GM19372 (cell line): Measurements from ENCODE around the gene NSFL1C.

ENCODE experiments used
- ATAC-seq: cut with Tn5 transposase; IDR thresholded peaks from one replicate; pipeline ENCODE4 v1.9.1; 2021; ENCODE audit warnings: mild to moderate bottlenecking, low read depth, moderate library complexity; ENCODE audit not compliant: unreplicated experiment

The NSFL1C gene

GRCh38 chr20:1462834-1463233 is 3.8 kb downstream of the NSFL1C start:
- no peak for ATAC-seq

- ATAC-seq, result no peak
Measured at GRCh38 chr20:1462001-1462400, 4.6 kb downstream of the NSFL1C start.

- no peak for ATAC-seq
Measured at GRCh38 chr20:1460275-1460674, 6.4 kb downstream of the NSFL1C start.

- ATAC-seq, result no peak
Measured at GRCh38 chr20:1457992-1458391, 8.7 kb downstream of the NSFL1C start.

- ATAC-seq, result no peak
Measured at GRCh38 chr20:1456300-1456699, 10.3 kb downstream of the NSFL1C start.

- no peak for ATAC-seq
Measured at GRCh38 chr20:1450926-1451491, 15.6 kb downstream of the NSFL1C start.

GRCh38 chr20:1449370-1449769 is 17.3 kb downstream of the NSFL1C start:
- ATAC-seq, result no peak

GRCh38 chr20:1448081-1448620 is 18.5 kb downstream of the NSFL1C start:
- ATAC-seq, result no peak

GRCh38 chr20:1446536-1446935 is 20.1 kb downstream of the NSFL1C start:
- no peak for ATAC-seq

GRCh38 chr20:1443085-1443484 is 23.6 kb downstream of the NSFL1C start:
- ATAC-seq, result no peak

- ATAC-seq, result no peak
Measured at GRCh38 chr20:1442304-1442703, 24.3 kb downstream of the NSFL1C start.

- no peak for ATAC-seq
Measured at GRCh38 chr20:1441133-1441532, 25.5 kb downstream of the NSFL1C start.

GRCh38 chr20:1440024-1440423 is 26.6 kb downstream of the NSFL1C start:
- no peak for ATAC-seq

- no peak for ATAC-seq
Measured at GRCh38 chr20:1438361-1438760, 28.3 kb downstream of the NSFL1C start.

GRCh38 chr20:1437235-1437904 is 29.3 kb downstream of the NSFL1C start:
- no peak for ATAC-seq

- ATAC-seq, result no peak
Measured at GRCh38 chr20:1436263-1436662, 30.4 kb downstream of the NSFL1C start.

GRCh38 chr20:1435337-1435699 is 31.3 kb downstream of the NSFL1C start:
- ATAC-seq, result no peak

GRCh38 chr20:1434571-1435336 is 31.9 kb downstream of the NSFL1C start:
- ATAC-seq, result peak; percentile 87

- no peak for ATAC-seq
Measured at GRCh38 chr20:1431158-1431557, 35.5 kb downstream of the NSFL1C start.

- ATAC-seq, result no peak
Measured at GRCh38 chr20:1430004-1430451, 36.6 kb downstream of the NSFL1C start.

GRCh38 chr20:1429143-1429728 is 37.4 kb downstream of the NSFL1C start:
- ATAC-seq, result no peak
